Measurements from ENCODE around the gene CHMP6.
A peak's percentile ranks its signal among the peaks of the same experiment; 100 is the strongest.

CHMP6 gene

DNA sequence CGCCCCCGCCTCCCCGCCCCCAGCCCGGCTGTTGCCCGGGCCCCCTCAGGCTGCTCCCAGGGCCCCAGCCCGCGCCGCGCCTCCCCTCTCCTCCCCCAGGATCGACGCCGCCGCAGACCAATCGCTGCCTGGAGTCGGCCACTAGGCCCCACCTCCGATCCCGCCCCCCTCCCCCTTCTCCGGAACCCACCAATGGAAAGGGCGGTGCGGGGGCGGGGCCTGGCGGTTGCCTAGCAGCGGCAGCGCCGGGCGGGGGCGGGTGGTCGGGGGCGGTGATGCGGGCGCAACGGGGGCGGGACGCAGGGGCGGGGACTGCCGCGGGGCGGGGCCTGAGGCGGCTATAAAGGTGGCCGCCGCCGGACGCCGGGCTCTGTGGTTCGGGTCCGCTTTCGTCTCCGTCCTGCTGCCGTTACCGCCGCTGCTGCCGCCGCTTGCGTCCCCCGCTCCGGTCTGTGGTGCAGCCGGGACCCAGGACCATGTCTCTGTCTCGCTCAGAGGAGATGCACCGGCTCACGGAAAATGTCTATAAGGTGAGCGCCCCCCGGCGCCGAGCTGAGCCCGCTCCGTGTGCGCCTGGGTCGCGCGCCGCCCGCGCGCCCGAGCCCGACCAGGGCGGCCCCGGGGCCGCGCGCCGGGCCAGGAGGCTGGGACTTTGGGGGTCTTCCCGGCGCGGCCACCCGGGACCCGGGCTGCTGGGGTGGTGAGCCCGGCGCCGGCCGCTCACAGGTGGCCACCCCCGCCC, 43.3 kb downstream of the CHMP6 start, which contains the start of gene BAIAP2:
TSS of gene BAIAP2 (plus strand) at position 373 of the 742 bp plus-strand sequence. CDS start at position 477, 104 bp downstream.
- H3K4me3 ChIP-seq (ENCODE audit: low read depth, low read length) = peak within 1 kb of the TSS; percentile 77
- H3K27me3 ChIP-seq (replicated peaks) = no peaks in the 10 kb centered on the region
- no peak within 1 kb of the TSS for H3K27ac ChIP-seq
- DNase-seq = peak; percentile 85
- TF ChIP-seq, protein P1, sequence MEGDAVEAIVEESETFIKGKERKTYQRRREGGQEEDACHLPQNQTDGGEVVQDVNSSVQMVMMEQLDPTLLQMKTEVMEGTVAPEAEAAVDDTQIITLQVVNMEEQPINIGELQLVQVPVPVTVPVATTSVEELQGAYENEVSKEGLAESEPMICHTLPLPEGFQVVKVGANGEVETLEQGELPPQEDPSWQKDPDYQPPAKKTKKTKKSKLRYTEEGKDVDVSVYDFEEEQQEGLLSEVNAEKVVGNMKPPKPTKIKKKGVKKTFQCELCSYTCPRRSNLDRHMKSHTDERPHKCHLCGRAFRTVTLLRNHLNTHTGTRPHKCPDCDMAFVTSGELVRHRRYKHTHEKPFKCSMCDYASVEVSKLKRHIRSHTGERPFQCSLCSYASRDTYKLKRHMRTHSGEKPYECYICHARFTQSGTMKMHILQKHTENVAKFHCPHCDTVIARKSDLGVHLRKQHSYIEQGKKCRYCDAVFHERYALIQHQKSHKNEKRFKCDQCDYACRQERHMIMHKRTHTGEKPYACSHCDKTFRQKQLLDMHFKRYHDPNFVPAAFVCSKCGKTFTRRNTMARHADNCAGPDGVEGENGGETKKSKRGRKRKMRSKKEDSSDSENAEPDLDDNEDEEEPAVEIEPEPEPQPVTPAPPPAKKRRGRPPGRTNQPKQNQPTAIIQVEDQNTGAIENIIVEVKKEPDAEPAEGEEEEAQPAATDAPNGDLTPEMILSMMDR (IDR thresholded peaks at IDR 0.05; ENCODE audit: low read depth, low read length, missing control alignments) = peak; percentile 9
- in situ Hi-C loops (cut with HindIII; ENCODE audit: low pct_ligation_motif_present, low sequenced_read_pairs) = no loop called here
- H3K36me3 ChIP-seq (replicated peaks) = no peaks in the 10 kb centered on the region

DNA sequence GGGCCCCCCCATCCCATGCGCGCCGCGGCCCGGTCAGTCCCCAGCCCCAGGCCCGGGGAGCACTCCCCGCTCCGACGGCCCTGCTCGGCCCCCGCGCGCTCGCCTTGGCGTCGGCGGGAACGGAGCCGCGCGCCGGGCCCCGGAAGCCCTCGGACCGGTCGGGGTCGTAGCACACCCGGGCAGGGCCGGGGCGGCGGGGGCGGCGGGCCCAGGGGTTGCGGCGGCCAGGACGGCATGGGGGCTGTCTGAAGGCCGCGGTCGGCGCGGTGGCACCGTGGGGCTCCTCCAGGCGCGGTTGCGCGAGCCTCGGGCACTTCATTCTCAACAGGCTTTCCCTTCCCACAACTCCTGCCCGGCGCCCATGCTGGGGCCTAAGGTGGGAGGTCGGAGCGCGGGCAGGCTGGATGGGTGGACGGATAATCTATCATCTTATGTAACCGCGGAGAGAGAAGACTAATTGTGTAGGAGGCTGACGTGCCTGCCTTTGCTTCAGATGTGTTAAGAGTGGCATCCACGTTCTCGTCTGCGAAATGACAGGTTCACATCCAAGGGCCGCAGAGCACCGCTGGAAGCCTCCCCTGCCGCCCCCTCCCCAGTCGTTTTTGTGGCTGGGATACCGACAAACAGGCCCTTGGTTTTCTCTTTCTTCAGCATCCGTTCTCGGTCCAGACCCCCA, 44.0 kb downstream of the CHMP6 start:
- no peaks in the 10 kb centered on the region for H3K36me3 ChIP-seq (replicated peaks)
- DNase-seq = no peak
- no peak overlapping the region for H3K27ac ChIP-seq
- no peaks in the 10 kb centered on the region for H3K27me3 ChIP-seq (replicated peaks)
- peak overlapping the region; percentile 77 for H3K4me3 ChIP-seq (ENCODE audit: low read depth, low read length)
- TF ChIP-seq, protein P1 (IDR thresholded peaks at IDR 0.05; ENCODE audit: low read depth, low read length, missing control alignments) = no peak
- in situ Hi-C loops (cut with HindIII; ENCODE audit: low pct_ligation_motif_present, low sequenced_read_pairs) = no loop called here

DNA sequence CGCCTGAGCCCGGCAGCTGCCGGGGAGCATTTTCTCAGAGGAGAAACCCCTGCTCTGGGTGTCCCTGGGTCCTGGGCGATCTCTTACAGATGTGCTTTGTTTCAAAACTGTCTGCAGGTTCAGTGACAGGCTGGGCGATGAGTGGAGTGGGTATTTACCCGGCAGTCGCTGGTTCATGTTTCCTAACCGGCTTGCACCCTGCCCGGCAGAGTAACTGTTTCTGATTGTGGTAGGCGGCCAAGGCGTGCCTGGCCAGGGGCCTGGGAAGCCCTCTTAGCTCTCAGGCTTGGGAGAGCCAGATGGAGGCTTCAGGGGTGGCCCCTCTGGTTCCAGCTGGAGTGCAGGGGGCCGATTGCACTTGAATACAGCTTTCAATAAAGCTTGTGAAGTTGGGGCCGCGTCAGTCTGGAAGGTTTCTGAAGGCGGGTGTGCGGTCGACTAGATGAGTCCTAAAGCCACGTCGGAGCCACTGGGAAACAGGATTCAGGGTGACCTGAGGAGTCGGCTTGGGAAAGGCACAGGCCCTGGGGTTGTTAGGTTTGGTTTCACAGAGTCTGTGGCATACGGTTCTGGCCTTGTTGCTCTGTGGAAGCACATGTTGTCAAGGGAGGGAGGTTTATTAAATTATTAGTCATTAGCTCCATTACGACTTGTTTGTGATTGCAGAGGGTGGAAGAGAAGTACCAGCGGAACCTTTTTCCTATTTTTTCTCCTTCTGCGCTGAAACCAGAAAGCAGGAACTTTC, 44.7 kb downstream of the CHMP6 start:
- in situ Hi-C loops (cut with HindIII; ENCODE audit: low pct_ligation_motif_present, low sequenced_read_pairs) = no loop called here
- TF ChIP-seq, protein P1 (IDR thresholded peaks at IDR 0.05; ENCODE audit: low read depth, low read length, missing control alignments) = no peak
- no peak for DNase-seq
- Histone ChIP-seq H3K27me3 (replicated peaks) (no peaks in the 10 kb centered on the region), H3K4me3 (ENCODE audit: low read depth, low read length) (peak overlapping the region; percentile 77), H3K27ac (no peak overlapping the region), H3K36me3 (replicated peaks) (no peaks in the 10 kb centered on the region)

DNA sequence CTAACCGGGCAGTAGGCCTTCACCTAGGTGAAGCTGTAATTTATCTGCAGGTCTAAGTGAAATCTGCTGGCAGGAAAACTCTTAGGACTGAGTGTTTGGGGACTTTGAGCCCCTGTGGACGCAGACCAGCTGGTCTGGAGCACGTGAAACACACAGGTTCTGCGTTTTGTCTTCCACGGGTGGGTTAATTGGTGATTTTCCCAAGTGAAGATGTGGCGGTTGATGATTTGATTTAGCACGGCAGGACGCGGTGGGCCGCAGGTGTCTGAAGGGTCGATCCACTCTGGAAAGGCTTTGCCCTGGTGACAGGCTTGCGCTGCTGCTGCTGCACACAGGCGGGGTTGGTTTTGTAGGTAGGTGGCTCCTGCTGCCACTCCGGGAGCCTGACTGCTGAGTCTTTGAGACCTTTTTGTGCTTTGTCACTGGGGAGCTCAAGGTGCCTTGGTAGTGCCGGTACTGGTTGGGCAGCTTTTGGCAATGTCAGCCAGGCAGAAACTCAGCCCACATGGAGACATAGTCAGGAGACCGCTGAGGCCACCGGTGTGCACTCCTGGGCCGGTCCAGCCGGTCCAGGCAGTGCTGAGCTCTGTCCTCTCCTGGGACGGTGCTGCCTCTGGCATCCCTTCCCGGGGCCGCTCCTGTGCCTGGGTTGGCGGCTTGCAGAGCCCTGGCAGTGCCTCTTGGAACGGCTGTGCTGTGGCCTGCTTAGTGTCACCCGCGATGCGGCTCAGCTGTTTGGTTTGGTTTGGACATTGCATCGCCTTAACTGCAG, 45.6 kb downstream of the CHMP6 start:
- Histone ChIP-seq H3K27ac (no peak overlapping the region), H3K4me3 (ENCODE audit: low read depth, low read length) (no peak overlapping the region), H3K36me3 (replicated peaks) (no peaks in the 10 kb centered on the region), H3K27me3 (replicated peaks) (no peaks in the 10 kb centered on the region)
- TF ChIP-seq, protein P1 (IDR thresholded peaks at IDR 0.05; ENCODE audit: low read depth, low read length, missing control alignments) = no peak
- in situ Hi-C loops (cut with HindIII; ENCODE audit: low pct_ligation_motif_present, low sequenced_read_pairs) = no loop called here
- no peak for DNase-seq
